Naive B cell (primary cell): Measurements from ENCODE around the gene FREM1. TPM values are rescaled to one million over a fixed set of nuclear protein-coding genes. Genes with fewer than 3 reads are reported as not detected.

ENCODE experiments used
- ATAC-seq, 2 donors: fragments of 150-1000 bp; cut with Tn5 transposase; 2 replicates each; pipeline ENCODE4 v1.10.0; 2021; ENCODE audit warnings: low read depth in 2 of 2, mild to moderate bottlenecking in 2 of 2, moderate library complexity in 2 of 2
- DNase-seq: peaks from one replicate; pipeline ENCODE4 v3.0.0; 2022
- H3K27ac Mint-ChIP-seq, 6 donors: one replicate each; pipeline ENCODE4 v1.8.0; 2020 to 2022; ENCODE audit warnings: mild to moderate bottlenecking in 6 of 6, mixed read lengths in 6 of 6, moderate library complexity in 5 of 6, inconsistent platforms in 2 of 6
- H3K27me3 Mint-ChIP-seq, 3 donors: one replicate each; pipeline ENCODE4 v1.8.0; 2021 to 2022; ENCODE audit warnings: mixed read lengths in 3 of 3, mild to moderate bottlenecking in 1 of 3
- H3K36me3 Mint-ChIP-seq, 2 donors: one replicate each; pipeline ENCODE4 v1.8.0; 2020 to 2022; ENCODE audit warnings: mixed read lengths in 2 of 2, inconsistent platforms in 1 of 2, mild to moderate bottlenecking in 1 of 2
- H3K4me1 Mint-ChIP-seq, 3 donors: one replicate each; pipeline ENCODE4 v1.8.0; 2020 to 2022; ENCODE audit warnings: mixed read lengths in 3 of 3, inconsistent platforms in 1 of 3, mild to moderate bottlenecking in 1 of 3, moderate library complexity in 1 of 3
- H3K4me3 Mint-ChIP-seq, 8 donors: one replicate each; pipeline ENCODE4 v1.8.0; 2020 to 2022; ENCODE audit warnings: mild to moderate bottlenecking in 8 of 8, mixed read lengths in 8 of 8, moderate library complexity in 8 of 8, inconsistent platforms in 2 of 8
- H3K9me3 Mint-ChIP-seq, 7 donors: one replicate each; pipeline ENCODE4 v1.8.0; 2020 to 2022; ENCODE audit warnings: mixed read lengths in 7 of 7, mild to moderate bottlenecking in 5 of 7, inconsistent platforms in 2 of 7, moderate library complexity in 1 of 7
- polyA plus RNA-seq, 6 donors: library from polyadenylated mRNA; unstranded; fragments of 300-500 nt; fragmentation: Illumina TruSeq; gene quantifications; one replicate each; pipeline ENCODE4 v1.2.3, GENCODE V29; 2021; ENCODE audit warnings: low read depth in 6 of 6

The FREM1 gene
- polyA plus RNA-seq, 6 donors from 2014 or later, result not detected

DNA sequence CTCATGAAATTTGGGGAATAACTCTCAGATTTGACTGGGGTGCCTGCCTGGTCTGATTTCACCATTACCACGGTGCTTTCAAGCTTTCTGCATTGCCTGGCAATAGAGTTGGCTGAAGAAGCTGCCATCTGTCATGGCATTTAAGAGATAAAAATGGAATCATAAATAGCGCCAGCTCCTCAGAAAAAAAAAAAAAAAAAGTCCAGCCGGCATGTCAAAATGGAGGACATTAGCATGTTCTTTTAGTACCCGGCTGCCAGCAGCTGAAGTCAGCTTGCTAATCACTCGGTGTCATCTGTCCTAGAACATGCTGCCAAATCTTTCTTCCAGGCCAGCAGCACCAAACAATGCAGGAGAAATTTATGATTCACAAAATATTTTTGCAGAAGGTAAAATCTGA, 130.0 kb downstream of the FREM1 start:
- Mint-ChIP-seq H3K4me3 (no peak overlapping the region), H3K27ac (no peak overlapping the region), H3K4me1 (no peaks in the 10 kb centered on the region), H3K9me3 (peaks cover 0 to 2% (median 0%) of the 10 kb centered on the region in 7 donors), H3K27me3 (peaks cover 7 to 18% (median 17%) of the 10 kb centered on the region in 3 donors), H3K36me3 (no peaks in the 10 kb centered on the region)
- ATAC-seq, result no peak
- DNase-seq, result no peak

DNA sequence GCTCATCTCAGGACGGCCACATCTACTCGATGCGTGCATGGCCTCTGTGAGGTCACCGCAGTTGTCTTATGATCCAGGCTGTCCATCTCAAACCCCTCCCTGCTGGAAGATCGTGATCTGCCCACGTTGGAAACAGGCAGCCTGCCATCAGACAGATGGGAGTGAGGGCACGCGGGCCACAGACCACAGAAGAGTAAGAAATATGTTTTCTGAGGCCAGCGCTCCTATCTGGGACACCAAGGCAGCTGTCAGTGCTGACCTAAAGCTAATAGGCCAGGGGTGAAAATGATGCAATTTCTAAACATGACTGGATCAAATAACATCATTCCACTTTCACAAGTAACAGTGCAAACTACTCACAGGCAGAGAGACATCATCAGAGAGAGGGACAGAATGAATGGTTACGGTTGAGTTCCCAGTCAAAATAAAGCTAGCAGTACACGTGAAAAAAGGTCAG, 130.6 kb downstream of the FREM1 start:
- DNase-seq, result no peak
- Mint-ChIP-seq H3K27ac (no peak overlapping the region), H3K9me3 (peaks cover 0 to 2% (median 0%) of the 10 kb centered on the region in 7 donors), H3K27me3 (peaks cover 5 to 18% (median 17%) of the 10 kb centered on the region in 3 donors), H3K4me3 (no peak overlapping the region), H3K4me1 (no peaks in the 10 kb centered on the region), H3K36me3 (no peaks in the 10 kb centered on the region)
- ATAC-seq, result no peak

DNA sequence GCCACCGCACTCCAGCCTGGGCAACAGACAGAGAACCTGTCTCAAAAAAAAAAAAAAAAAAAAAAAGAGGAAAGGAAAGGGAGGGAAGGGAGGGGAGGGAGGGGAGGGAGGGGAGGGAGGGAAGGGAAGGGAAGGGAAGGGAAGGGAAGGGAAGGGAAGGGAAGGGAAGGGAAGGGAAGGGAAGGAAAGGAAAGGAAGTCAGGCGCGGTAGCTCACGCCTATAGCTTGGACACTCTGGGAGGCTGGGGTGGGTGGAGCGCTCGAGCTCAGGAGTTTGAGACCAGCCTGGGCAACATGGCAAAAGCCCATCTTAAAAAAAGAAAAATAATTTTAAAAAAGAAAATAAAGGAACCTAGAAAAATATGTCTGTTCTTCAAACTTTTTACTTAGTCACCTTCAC, 131.7 kb downstream of the FREM1 start:
- Mint-ChIP-seq H3K4me1 (no peaks in the 10 kb centered on the region), H3K9me3 (no peaks in the 10 kb centered on the region), H3K27me3 (peaks cover 5 to 17% (median 15%) of the 10 kb centered on the region in 3 donors), H3K27ac (no peak overlapping the region), H3K36me3 (no peaks in the 10 kb centered on the region), H3K4me3 (no peak overlapping the region)
- ATAC-seq (no peak), DNase-seq (no peak)

DNA sequence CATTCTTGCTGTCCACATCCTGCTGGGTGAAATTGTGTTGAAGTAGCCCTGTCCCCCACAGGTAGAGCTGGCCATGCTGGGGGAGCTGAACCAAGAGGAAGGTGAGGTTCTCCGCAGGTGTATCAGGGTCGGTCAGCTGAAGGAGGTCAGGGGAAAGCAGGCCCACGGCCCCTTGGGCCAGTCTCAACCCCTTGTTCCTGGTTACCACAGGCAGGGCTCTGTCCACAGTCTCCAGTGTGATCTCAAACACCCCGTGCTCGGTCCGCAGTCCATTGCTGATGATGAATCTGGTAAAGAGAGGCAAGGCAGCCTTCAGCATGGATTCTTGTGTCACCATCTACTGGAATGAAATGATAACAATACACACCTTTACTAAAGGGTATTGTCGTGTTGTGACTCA, 134.3 kb downstream of the FREM1 start:
- Mint-ChIP-seq H3K27me3 (peaks cover 5 to 13% (median 12%) of the 10 kb centered on the region in 3 donors), H3K36me3 (no peaks in the 10 kb centered on the region), H3K27ac (no peak overlapping the region), H3K4me3 (no peak overlapping the region), H3K4me1 (no peaks in the 10 kb centered on the region), H3K9me3 (no peaks in the 10 kb centered on the region)
- no peak for DNase-seq
- ATAC-seq, result no peak

DNA sequence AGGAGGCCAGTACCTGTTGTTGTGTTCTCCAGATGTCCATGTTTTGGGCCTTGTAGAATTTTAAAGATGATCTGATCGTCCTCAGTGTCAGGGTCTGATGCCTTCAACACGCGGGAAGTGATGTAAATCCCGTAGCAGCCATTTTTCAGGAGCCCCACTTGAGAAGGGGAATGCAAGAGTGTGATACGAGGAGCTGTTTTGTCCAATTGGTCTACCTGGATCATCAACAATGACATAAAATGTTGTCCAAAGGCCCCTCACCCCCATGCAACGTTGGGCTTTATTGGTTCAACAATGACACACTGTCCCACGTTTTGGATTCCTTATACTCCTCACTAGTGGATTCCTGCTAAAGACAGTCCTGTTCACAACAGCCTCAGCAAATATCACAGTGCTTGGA, 139.6 kb downstream of the FREM1 start:
- H3K4me3 Mint-ChIP-seq, result no peak overlapping the region
- no peaks in the 10 kb centered on the region for H3K9me3 Mint-ChIP-seq
- DNase-seq, result no peak
- H3K4me1 Mint-ChIP-seq, result peaks cover 0 to 4% (median 0%) of the 10 kb centered on the region in 3 donors
- no peak overlapping the region for H3K27ac Mint-ChIP-seq
- H3K27me3 Mint-ChIP-seq, result peaks cover 0 to 19% (median 18%) of the 10 kb centered on the region in 3 donors
- no peaks in the 10 kb centered on the region for H3K36me3 Mint-ChIP-seq
- no peak for ATAC-seq

DNA sequence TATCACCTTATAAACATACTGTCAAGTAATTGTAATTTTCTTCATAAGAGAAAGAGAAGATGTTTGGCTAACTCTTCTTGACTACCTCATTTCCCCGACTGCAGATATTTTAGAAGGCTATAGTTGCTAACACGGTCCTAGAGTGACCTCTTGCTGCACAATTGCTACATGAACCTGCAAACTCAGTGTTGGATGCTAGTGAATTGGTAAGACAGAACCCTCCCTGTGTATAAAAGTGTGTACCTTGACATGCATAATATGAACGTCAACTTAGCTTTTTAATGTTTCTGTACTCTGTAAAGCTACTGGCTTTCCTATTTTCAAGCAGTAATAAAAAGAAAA, 141.0 kb downstream of the FREM1 start:
- no peak overlapping the region for H3K4me3 Mint-ChIP-seq
- H3K27ac Mint-ChIP-seq, result no peak overlapping the region
- H3K27me3 Mint-ChIP-seq, result peaks cover 0 to 26% (median 20%) of the 10 kb centered on the region in 3 donors
- no peaks in the 10 kb centered on the region for H3K36me3 Mint-ChIP-seq
- no peak for ATAC-seq
- H3K4me1 Mint-ChIP-seq, result peaks cover 0 to 4% (median 0%) of the 10 kb centered on the region in 3 donors
- H3K9me3 Mint-ChIP-seq, result no peaks in the 10 kb centered on the region
- DNase-seq, result no peak

DNA sequence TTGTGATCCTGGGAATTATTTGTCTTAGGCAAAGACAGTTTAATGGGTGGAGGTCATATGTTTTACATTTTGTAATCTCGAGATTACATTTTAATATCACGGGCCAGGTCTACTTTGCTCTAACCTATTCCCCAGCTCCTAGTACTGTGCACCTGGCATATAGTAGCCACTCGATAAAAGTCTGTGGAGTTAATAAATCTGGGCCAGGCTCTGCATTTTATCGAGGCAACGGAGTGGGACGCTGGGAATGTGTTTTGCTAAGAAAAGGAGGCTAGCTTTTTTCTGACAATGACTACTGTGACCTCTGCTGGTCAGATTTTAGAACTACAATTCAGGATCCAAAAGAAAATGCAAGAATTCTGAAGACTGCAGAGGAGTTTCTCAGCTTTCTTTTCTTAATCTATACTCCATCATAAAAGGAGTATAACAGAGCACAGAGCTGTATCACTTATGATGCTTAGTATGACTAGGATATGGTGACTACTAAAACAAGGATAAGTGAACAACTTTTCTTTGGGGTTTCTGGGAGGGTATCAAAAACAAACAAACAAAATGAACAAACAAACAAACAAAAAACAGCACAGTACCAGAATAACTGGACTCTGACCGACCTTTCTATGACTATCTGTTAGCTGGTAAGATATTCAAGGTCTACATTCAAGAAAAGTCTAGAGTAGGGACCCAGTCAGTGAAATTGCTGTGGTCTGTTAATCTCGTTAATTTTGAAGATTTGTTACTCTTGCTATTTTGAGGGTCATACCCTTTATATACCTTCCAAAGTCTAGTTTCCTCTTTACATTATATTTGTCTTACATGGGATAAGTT, 141.6 kb downstream of the FREM1 start:
- Mint-ChIP-seq H3K9me3 (peaks cover 0 to 2% (median 0%) of the 10 kb centered on the region in 7 donors), H3K27me3 (peaks cover 0 to 31% (median 24%) of the 10 kb centered on the region in 3 donors), H3K36me3 (no peaks in the 10 kb centered on the region), H3K4me1 (peaks cover 0 to 4% (median 0%) of the 10 kb centered on the region in 3 donors), H3K4me3 (no peak overlapping the region), H3K27ac (no peak overlapping the region)
- ATAC-seq (no peak), DNase-seq (peak; percentile 24)

DNA sequence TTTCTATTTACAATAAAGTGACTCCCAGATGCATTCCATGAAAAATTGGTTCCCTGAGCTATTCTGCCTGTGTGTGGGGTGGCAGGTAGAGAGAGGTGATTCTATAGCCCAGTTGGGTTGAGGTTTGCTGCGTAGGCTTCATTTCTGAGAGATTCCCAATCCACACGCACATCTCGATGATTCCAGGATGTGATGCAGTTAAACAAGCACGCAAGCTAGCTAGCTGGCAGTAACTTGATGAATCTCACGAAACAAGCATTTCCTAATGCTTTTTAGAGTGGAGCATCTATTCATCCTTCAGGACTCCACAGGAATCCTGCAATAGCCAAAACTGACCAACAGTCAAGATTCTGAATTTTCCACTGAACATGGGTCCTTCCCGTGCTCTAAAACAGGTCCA, 143.9 kb downstream of the FREM1 start:
- no peaks in the 10 kb centered on the region for H3K36me3 Mint-ChIP-seq
- H3K4me1 Mint-ChIP-seq, result peaks cover 0 to 4% (median 0%) of the 10 kb centered on the region in 3 donors
- H3K27ac Mint-ChIP-seq, result no peak overlapping the region
- DNase-seq, result no peak
- peaks cover 8 to 42% (median 35%) of the 10 kb centered on the region in 3 donors for H3K27me3 Mint-ChIP-seq
- peaks cover 0 to 2% (median 0%) of the 10 kb centered on the region in 7 donors for H3K9me3 Mint-ChIP-seq
- no peak for ATAC-seq
- H3K4me3 Mint-ChIP-seq, result no peak overlapping the region

DNA sequence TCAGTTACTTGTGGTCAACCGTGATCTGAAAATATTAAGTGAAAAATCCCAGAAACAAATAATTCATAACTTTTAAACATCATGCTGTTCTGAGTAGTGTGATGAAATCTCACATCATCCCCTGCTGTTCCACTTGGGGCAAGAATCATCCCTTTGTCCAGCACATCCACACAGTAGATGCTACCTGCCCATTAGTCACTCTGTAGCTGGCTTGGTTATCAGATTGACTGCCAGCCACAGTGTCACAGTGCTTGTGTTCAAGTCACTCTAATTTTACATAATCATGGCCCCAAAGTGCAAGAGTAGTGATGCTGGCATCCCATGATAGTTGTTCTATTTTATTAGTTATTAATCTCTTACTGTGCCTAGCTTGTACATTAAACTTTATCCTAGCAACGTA, 148.6 kb downstream of the FREM1 start:
- peaks cover 20 to 27% (median 24%) of the 10 kb centered on the region in 3 donors for H3K27me3 Mint-ChIP-seq
- no peaks in the 10 kb centered on the region for H3K36me3 Mint-ChIP-seq
- peaks cover 0 to 2% (median 0%) of the 10 kb centered on the region in 7 donors for H3K9me3 Mint-ChIP-seq
- DNase-seq, result no peak
- no peak overlapping the region for H3K27ac Mint-ChIP-seq
- H3K4me3 Mint-ChIP-seq, result no peak overlapping the region
- H3K4me1 Mint-ChIP-seq, result no peaks in the 10 kb centered on the region
- ATAC-seq, result no peak

DNA sequence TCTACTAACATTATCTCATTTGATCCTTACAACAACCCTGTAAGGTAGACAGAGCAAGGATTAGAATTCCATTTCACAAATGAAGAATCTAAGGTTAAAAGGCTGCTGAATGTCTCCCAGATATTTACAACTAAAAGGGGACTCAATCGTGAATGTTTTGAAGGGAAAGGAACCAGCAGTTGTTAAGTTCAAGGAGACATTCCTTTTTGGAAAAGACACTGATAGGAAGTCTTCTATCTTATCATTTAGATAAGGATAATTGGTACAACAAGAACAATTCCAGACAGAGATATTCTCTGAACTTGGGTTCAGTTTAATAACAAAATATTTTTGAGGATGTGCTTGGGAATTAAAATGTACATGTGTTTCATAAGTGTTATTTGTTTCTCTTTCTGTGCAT, 150.2 kb downstream of the FREM1 start:
- Mint-ChIP-seq H3K36me3 (no peaks in the 10 kb centered on the region), H3K27ac (no peak overlapping the region), H3K27me3 (peaks cover 19 to 24% (median 20%) of the 10 kb centered on the region in 3 donors), H3K4me3 (no peak overlapping the region), H3K9me3 (peaks cover 0 to 2% (median 0%) of the 10 kb centered on the region in 7 donors), H3K4me1 (no peaks in the 10 kb centered on the region)
- ATAC-seq (no peak), DNase-seq (no peak)

DNA sequence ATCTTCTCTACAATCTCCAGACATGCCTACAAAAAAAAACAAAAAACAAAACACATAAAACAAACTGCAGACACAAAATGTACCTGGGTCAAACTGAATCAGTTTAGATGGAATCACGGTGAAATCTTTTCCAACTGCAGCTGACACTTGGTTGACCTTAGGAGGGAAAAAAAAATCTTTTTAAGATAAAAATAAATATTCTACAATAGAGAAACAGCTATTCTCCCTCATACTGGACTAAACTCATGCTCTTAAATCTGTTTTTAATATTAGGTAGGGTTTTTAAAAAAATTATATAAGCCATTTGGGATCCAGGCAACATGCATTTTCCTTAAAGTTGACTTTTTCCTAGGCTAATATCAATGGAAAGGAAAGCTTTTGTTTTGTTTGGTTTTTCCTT, 153.9 kb downstream of the FREM1 start:
- DNase-seq (no peak), ATAC-seq (no peak)
- Mint-ChIP-seq H3K27me3 (peaks cover 14 to 30% (median 17%) of the 10 kb centered on the region in 3 donors), H3K4me1 (peaks cover 0 to 7% (median 0%) of the 10 kb centered on the region in 3 donors), H3K27ac (no peak overlapping the region), H3K4me3 (no peak overlapping the region), H3K36me3 (no peaks in the 10 kb centered on the region), H3K9me3 (no peaks in the 10 kb centered on the region)

DNA sequence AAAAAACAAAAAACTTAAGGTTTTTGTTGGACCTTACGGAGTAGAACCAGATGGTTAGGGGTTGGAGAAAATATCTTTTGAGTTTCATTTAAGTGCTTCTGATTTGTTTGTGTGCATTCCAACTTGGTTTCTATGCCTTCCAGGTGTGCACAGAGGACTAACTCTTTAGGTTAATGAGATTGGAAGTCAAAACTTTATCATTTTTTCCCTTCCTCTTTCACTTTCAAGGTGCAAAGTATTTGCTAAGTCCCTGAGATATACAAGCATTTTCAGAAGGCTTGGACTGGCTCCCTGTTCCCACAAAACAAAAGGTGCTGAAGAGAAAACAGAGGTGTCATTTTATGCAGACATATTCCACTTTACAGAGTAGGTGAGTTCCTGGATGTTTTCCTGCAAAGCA, 157.4 kb downstream of the FREM1 start:
- no peaks in the 10 kb centered on the region for H3K36me3 Mint-ChIP-seq
- H3K4me3 Mint-ChIP-seq, result no peak overlapping the region
- DNase-seq, result no peak
- peaks cover 0 to 7% (median 0%) of the 10 kb centered on the region in 3 donors for H3K4me1 Mint-ChIP-seq
- no peak for ATAC-seq
- H3K9me3 Mint-ChIP-seq, result no peaks in the 10 kb centered on the region
- H3K27me3 Mint-ChIP-seq, result peaks cover 37 to 47% (median 45%) of the 10 kb centered on the region in 3 donors
- H3K27ac Mint-ChIP-seq, result no peak overlapping the region

DNA sequence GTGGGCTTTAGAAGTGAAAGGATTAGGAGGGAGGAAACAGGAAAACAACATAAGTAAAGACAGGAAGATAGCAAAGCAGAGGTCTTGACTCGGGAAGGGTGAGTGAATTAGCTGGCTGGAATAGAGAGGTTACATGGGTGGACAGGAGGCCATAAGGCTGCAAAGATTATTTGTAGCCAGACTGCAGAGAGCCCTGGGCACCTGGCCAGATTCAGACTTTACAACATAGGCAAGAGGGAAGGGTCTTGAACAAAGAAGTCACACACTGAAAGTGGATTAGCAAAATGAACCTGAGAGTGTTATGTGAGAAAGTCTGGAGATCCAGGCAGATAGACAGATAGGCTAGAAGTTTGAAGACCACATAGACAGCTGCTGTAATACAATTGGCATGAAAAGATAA, 158.0 kb downstream of the FREM1 start:
- Mint-ChIP-seq H3K27me3 (peaks cover 36 to 51% (median 44%) of the 10 kb centered on the region in 3 donors), H3K36me3 (no peaks in the 10 kb centered on the region), H3K4me1 (peaks cover 0 to 7% (median 0%) of the 10 kb centered on the region in 3 donors), H3K9me3 (no peaks in the 10 kb centered on the region), H3K4me3 (no peak overlapping the region), H3K27ac (no peak overlapping the region)
- no peak for DNase-seq
- no peak for ATAC-seq

DNA sequence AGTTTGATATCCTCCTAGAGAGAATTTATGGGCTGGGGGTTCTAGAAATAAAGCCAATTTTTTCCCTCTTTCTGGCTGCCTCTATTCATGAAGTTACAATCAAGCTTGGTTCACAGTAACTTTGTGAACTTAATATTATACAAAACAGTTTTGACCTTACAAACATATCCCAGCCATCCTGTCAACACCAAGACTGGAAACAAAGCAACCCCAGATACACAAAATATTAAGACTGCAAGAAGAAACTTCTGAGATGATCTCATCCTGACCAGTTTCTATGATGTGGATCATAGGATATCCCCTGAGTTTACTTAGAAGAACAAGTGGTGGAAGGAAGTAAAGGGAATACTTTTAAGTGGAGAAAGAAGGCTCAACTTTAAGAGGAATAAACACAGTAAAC, 159.4 kb downstream of the FREM1 start:
- no peak for DNase-seq
- H3K36me3 Mint-ChIP-seq, result no peaks in the 10 kb centered on the region

More for the DNA sequence above, 159.4 kb downstream of the FREM1 start:
- Mint-ChIP-seq H3K4me3 (no peak overlapping the region), H3K9me3 (no peaks in the 10 kb centered on the region), H3K4me1 (peaks cover 0 to 7% (median 0%) of the 10 kb centered on the region in 3 donors), H3K27me3 (peaks cover 36 to 51% (median 45%) of the 10 kb centered on the region in 3 donors), H3K27ac (no peak overlapping the region)
- ATAC-seq, result no peak
